HUES6 (cell line): Measurements from ENCODE around the gene DENND2A.
"Not testable (repeated sequence)": the region's sequence is repeated elsewhere in the genome, so short reads cannot be mapped to it uniquely, and the experiment has no call there.

Experiments
- H3K27ac ChIP-seq: 2 replicates; pipeline ENCODE4 v1.7.0; 2013; ENCODE audit warnings: low read depth, mild to moderate bottlenecking, low read length, inconsistent platforms
- H3K27me3 ChIP-seq: 2 replicates; pipeline ENCODE4 v1.6.1; 2013; ENCODE audit warnings: low read length; ENCODE audit not compliant: control insufficient read depth, insufficient read depth
- H3K36me3 ChIP-seq: 2 replicates; pipeline ENCODE4 v1.6.1; 2013; ENCODE audit warnings: low read length; ENCODE audit not compliant: control insufficient read depth, insufficient read depth
- H3K4me1 ChIP-seq: 2 replicates; pipeline ENCODE4 v1.6.1; 2013; ENCODE audit warnings: low read length; ENCODE audit not compliant: control insufficient read depth, insufficient read depth
- H3K4me3 ChIP-seq: 2 replicates; pipeline ENCODE4 v1.5.1; 2013; ENCODE audit warnings: low read depth, low read length
- H3K9ac ChIP-seq: one replicate; pipeline ENCODE4 v1.6.1; 2013; ENCODE audit warnings: mild to moderate bottlenecking, low read length
- H3K9me3 ChIP-seq: 2 replicates; pipeline ENCODE4 v1.6.1; 2013; ENCODE audit warnings: low read depth, low read length; ENCODE audit not compliant: control insufficient read depth, insufficient read depth

The DENND2A gene

GRCh38 chr7:140673063-140673773 is 32.6 kb upstream of the DENND2A start:
- H3K27me3 ChIP-seq, result peaks cover 12% of the 10 kb centered on the region; the same call in 1 of the 2 replicates
- peak overlapping the region; percentile 45 for H3K9ac ChIP-seq
- peaks cover 17% of the 10 kb centered on the region for H3K4me1 ChIP-seq
- no peak overlapping the region for H3K27ac ChIP-seq
- H3K36me3 ChIP-seq, result no peaks in the 10 kb centered on the region
- H3K4me3 ChIP-seq, result peak overlapping the region; percentile 88
- H3K9me3 ChIP-seq, result no peaks in the 10 kb centered on the region

- H3K9me3 ChIP-seq, result no peaks in the 10 kb centered on the region
- H3K27me3 ChIP-seq, result peaks cover 12% of the 10 kb centered on the region; the same call in 1 of the 2 replicates
- H3K9ac ChIP-seq, result peak within 1 kb of the TSS; percentile 45
- no peaks in the 10 kb centered on the region for H3K36me3 ChIP-seq
- peaks cover 17% of the 10 kb centered on the region for H3K4me1 ChIP-seq
- H3K4me3 ChIP-seq, result peak within 1 kb of the TSS; percentile 88
- H3K27ac ChIP-seq, result no peak within 1 kb of the TSS
Observed at GRCh38 chr7:140672382-140673062, 31.9 kb upstream of the DENND2A start, which contains the start of gene ADCK2. ADCK2 (plus strand) TSS chr7:140672945; CDS start chr7:140673331, 386 bp downstream.

- peak overlapping the region; percentile 88 for H3K4me3 ChIP-seq
- no peak overlapping the region for H3K9ac ChIP-seq
- no peaks in the 10 kb centered on the region for H3K9me3 ChIP-seq
- H3K4me1 ChIP-seq, result peaks cover 17% of the 10 kb centered on the region
- H3K27me3 ChIP-seq, result peaks cover 12% of the 10 kb centered on the region; the same call in 1 of the 2 replicates
- no peaks in the 10 kb centered on the region for H3K36me3 ChIP-seq
- H3K27ac ChIP-seq, result no peak overlapping the region
Observed at GRCh38 chr7:140671966-140672365, 31.4 kb upstream of the DENND2A start.

- Histone ChIP-seq H3K4me3 (no peak overlapping the region), H3K36me3 (no peaks in the 10 kb centered on the region), H3K9ac (no peak overlapping the region), H3K27me3 (peaks cover 12% of the 10 kb centered on the region; the same call in 1 of the 2 replicates), H3K27ac (no peak overlapping the region), H3K4me1 (peaks cover 14% of the 10 kb centered on the region), H3K9me3 (no peaks in the 10 kb centered on the region)
Observed at GRCh38 chr7:140670343-140670935, 29.8 kb upstream of the DENND2A start.

GRCh38 chr7:140669862-140670261 is 29.2 kb upstream of the DENND2A start:
- Histone ChIP-seq H3K4me1 (peaks cover 13% of the 10 kb centered on the region; the same call in 1 of the 2 replicates), H3K27me3 (peaks cover 12% of the 10 kb centered on the region; the same call in 1 of the 2 replicates)
- not testable (repeated sequence) for H3K9me3 ChIP-seq, H3K9ac ChIP-seq, H3K36me3 ChIP-seq, H3K4me3 ChIP-seq, H3K27ac ChIP-seq

- Histone ChIP-seq H3K4me3 (no peak overlapping the region), H3K9me3 (no peaks in the 10 kb centered on the region)
Observed at GRCh38 chr7:140669352-140669751, 28.7 kb upstream of the DENND2A start.

GRCh38 chr7:140668641-140669040 is 28.0 kb upstream of the DENND2A start:
- Histone ChIP-seq H3K9ac (no peak overlapping the region), H3K36me3 (no peaks in the 10 kb centered on the region), H3K4me3 (no peak overlapping the region), H3K9me3 (no peaks in the 10 kb centered on the region), H3K4me1 (peaks cover 10% of the 10 kb centered on the region; the same call in 1 of the 2 replicates), H3K27ac (no peak overlapping the region), H3K27me3 (peaks cover 6% of the 10 kb centered on the region; the same call in 1 of the 2 replicates)

More at GRCh38 chr7:140669352-140669751, 28.7 kb upstream of the DENND2A start:
- Histone ChIP-seq H3K27me3 (peaks cover 12% of the 10 kb centered on the region; the same call in 1 of the 2 replicates), H3K27ac (no peak overlapping the region), H3K9ac (no peak overlapping the region), H3K36me3 (no peaks in the 10 kb centered on the region), H3K4me1 (peaks cover 13% of the 10 kb centered on the region; the same call in 1 of the 2 replicates)

GRCh38 chr7:140667476-140667875 is 26.9 kb upstream of the DENND2A start:
- H3K27ac ChIP-seq, result no peak overlapping the region
- H3K9ac ChIP-seq, result no peak overlapping the region
- no peaks in the 10 kb centered on the region for H3K9me3 ChIP-seq
- no peak overlapping the region for H3K4me3 ChIP-seq
- H3K4me1 ChIP-seq, result peaks cover 5% of the 10 kb centered on the region; the same call in 1 of the 2 replicates
- H3K27me3 ChIP-seq, result no peaks in the 10 kb centered on the region; the same call in 1 of the 2 replicates
- no peaks in the 10 kb centered on the region for H3K36me3 ChIP-seq

GRCh38 chr7:140662938-140663337 is 22.3 kb upstream of the DENND2A start:
- not testable (repeated sequence) for H3K36me3 ChIP-seq, H3K4me3 ChIP-seq, H3K27ac ChIP-seq, H3K9ac ChIP-seq, H3K4me1 ChIP-seq, H3K27me3 ChIP-seq, H3K9me3 ChIP-seq

- Histone ChIP-seq H3K9me3 (no peaks in the 10 kb centered on the region), H3K4me3 (no peak overlapping the region), H3K9ac (no peak overlapping the region), H3K27ac (no peak overlapping the region), H3K4me1 (peaks cover 3% of the 10 kb centered on the region; the same call in 1 of the 2 replicates), H3K36me3 (no peaks in the 10 kb centered on the region), H3K27me3 (no peaks in the 10 kb centered on the region)
Observed at GRCh38 chr7:140661124-140661523, 20.5 kb upstream of the DENND2A start.
